DND-41 (cell line): ENCODE data around the gene TSHZ2.

Source experiments
- EZH2 ChIP-seq: IDR thresholded peaks from 3 replicates; pipeline ENCODE4 v1.6.1; 2012; ENCODE audit warnings: borderline replicate concordance, low read depth, mild to moderate bottlenecking, moderate library complexity, low read length, inconsistent platforms; ENCODE audit not compliant: severe bottlenecking
- TF ChIP-seq, protein P1 (sequence below): IDR thresholded peaks from 2 replicates; pipeline ENCODE4 v1.5.1; 2012; ENCODE audit warnings: borderline replicate concordance, low read length, moderate library complexity, mild to moderate bottlenecking; ENCODE audit not compliant: poor library complexity, severe bottlenecking; ENCODE audit errors: extremely low read depth

DNA sequence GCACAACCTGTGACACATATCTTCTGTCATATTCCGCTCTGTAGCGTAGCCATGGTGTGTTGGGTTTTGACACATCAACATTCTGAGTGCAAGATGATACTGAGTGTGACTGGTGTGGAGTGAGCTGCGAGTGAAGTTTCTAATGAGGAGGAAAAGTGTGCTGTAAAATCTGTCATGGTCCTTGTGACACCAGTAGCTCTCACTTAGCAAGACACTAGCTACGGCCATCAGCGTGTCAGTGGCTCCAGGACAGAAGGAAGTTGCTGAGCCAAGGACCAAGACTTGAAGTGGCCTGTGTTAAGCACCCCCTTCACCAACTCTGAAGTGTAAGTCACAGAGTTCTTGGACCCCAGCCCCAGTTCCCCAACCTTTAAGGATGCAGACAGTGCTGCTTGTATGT lies 72.1 kb downstream of the TSHZ2 start:
- TF ChIP-seq, protein P1, sequence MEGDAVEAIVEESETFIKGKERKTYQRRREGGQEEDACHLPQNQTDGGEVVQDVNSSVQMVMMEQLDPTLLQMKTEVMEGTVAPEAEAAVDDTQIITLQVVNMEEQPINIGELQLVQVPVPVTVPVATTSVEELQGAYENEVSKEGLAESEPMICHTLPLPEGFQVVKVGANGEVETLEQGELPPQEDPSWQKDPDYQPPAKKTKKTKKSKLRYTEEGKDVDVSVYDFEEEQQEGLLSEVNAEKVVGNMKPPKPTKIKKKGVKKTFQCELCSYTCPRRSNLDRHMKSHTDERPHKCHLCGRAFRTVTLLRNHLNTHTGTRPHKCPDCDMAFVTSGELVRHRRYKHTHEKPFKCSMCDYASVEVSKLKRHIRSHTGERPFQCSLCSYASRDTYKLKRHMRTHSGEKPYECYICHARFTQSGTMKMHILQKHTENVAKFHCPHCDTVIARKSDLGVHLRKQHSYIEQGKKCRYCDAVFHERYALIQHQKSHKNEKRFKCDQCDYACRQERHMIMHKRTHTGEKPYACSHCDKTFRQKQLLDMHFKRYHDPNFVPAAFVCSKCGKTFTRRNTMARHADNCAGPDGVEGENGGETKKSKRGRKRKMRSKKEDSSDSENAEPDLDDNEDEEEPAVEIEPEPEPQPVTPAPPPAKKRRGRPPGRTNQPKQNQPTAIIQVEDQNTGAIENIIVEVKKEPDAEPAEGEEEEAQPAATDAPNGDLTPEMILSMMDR = no peak
- no peak for TF ChIP-seq EZH2
